Measurements from ENCODE around the gene FAM161A. TPM values are rescaled to one million over a fixed set of nuclear protein-coding genes. Genes with fewer than 3 reads are reported as not detected.
"Not testable (repeated sequence)": the region's sequence is repeated elsewhere in the genome, so short reads cannot be mapped to it uniquely, and the experiment has no call there.

Gene FAM161A
- total RNA-seq, 1 experiment from 2014 or later = 7.3 TPM

DNA sequence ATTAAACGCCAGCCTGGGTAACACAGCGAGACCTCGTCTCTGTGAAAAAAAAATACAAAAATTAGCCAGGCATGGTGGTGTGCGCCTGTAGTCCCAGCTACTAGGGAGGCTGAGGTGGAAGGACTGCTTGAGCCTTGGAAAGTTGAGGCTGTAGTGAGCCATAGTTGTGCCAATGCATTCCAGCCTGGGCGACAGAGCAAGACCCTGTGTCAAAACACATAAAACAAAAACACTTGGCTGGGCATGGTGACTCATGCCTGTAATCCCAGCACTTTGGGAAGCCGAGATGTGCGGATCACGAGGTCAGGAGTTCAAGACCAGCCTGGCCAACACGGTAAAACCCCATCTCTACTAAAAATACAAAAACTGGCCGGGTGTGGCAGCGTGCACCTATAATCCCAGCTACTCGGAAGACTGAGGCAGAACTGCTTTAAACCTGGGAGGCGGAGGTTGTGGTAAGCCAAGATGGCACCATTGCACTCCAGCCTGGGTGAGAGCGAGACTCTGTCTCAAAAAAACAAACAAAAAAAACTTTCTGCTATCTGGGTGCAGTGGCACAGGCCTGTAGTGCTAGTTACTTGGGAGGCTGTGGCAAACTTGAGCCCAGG, 12.7 kb upstream of the FAM161A start:
- RAD21 ChIA-PET (ENCODE audit: low non-redundant PET in 1 of 2, low total read pairs in 2 of 2, uncharacterized antibody in 2 of 2, unreplicated experiment in 2 of 2) = interaction anchor here in 1 of 2 experiments (0.7 kb wide), 1 partner anchor 562 kb away, joined by 3 read pairs; no protein-coding TSS in a partner anchor
- Histone ChIP-seq H3K36me3 (ENCODE audit: control insufficient read depth in 1 of 2, insufficient read depth in 2 of 2, low read length in 2 of 2) (peaks cover 26 to 36% of the 10 kb centered on the region in 2 experiments), H4K20me1 (ENCODE audit: insufficient read depth) (peaks cover 16% of the 10 kb centered on the region; the same call in 1 of the 2 replicates)
- H3K9ac ChIP-seq (ENCODE audit: low read length); POLR2A ChIA-PET; CTCF ChIA-PET; H3K27me3 ChIP-seq (ENCODE audit: insufficient read depth, low read length); H3K4me1 ChIP-seq (ENCODE audit: control insufficient read depth in 1 of 2, insufficient read depth in 2 of 2, low read length in 2 of 2); H3K9me3 ChIP-seq (ENCODE audit: control insufficient read depth in 1 of 2, insufficient read depth in 1 of 2, low read depth in 1 of 2, low read length in 2 of 2); DNase-seq (ENCODE audit: low read depth, low spot score); H3K4me3 ChIP-seq (replicated peaks in 1 of 2; ENCODE audit: low read depth in 1 of 2, low read length in 2 of 2); H3K79me2 ChIP-seq (ENCODE audit: insufficient read depth, low read length); H3K4me2 ChIP-seq (ENCODE audit: low read length); H3K9me2 ChIP-seq (ENCODE audit: insufficient read depth); BruUV-seq (replicated peaks); intact Hi-C loops (cut with micrococcal nuclease); H2AFZ ChIP-seq (ENCODE audit: low read depth, low read length, poor library complexity, severe bottlenecking); H3K27ac ChIP-seq (ENCODE audit: low read depth, low read length): not testable (repeated sequence)
- ATAC-seq = peak; percentile 37; the same call in 1 of the 2 replicates

DNA sequence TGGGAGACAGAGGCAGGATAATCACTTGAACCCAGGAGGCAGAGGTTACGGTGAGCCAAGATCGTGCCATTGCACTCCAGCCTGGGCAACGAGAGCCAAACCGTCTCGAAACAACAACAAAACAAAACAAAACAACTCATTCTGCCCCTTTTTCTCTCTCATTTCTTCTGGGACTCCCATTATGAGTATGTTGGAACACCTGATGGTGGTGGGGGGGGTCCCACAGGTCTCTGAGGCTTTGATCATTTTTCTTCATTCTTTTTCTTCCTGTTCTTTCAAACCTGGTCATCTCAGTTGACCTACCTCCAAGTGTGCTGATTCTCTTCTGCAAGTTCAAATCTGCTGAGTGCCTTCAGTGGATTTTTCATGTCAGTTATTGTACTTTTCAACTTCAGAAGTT, 8.2 kb upstream of the FAM161A start:
- POLR2A ChIA-PET = no interaction called here

More for the DNA sequence above, 8.2 kb upstream of the FAM161A start:
- TF ChIP-seq POLR2A (IDR thresholded peaks at IDR 0.05; ENCODE audit: borderline replicate concordance, extremely low read depth, insufficient read depth, insufficient read length) = no peak
- TF ChIP-seq ELF1 (IDR thresholded peaks at IDR 0.05; ENCODE audit: borderline replicate concordance, low read depth) = no peak
- TF ChIP-seq, protein P1, sequence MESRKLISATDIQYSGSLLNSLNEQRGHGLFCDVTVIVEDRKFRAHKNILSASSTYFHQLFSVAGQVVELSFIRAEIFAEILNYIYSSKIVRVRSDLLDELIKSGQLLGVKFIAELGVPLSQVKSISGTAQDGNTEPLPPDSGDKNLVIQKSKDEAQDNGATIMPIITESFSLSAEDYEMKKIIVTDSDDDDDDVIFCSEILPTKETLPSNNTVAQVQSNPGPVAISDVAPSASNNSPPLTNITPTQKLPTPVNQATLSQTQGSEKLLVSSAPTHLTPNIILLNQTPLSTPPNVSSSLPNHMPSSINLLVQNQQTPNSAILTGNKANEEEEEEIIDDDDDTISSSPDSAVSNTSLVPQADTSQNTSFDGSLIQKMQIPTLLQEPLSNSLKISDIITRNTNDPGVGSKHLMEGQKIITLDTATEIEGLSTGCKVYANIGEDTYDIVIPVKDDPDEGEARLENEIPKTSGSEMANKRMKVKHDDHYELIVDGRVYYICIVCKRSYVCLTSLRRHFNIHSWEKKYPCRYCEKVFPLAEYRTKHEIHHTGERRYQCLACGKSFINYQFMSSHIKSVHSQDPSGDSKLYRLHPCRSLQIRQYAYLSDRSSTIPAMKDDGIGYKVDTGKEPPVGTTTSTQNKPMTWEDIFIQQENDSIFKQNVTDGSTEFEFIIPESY (IDR thresholded peaks at IDR 0.05; ENCODE audit: extremely low read depth, insufficient replicate concordance, low read length) = no peak
- no peak for TF ChIP-seq SP1 (IDR thresholded peaks at IDR 0.05; ENCODE audit: low read depth)
- no peak for TF ChIP-seq EGR1 (IDR thresholded peaks at IDR 0.05; ENCODE audit: low read depth)
- no peak for TF ChIP-seq EZH2 (IDR thresholded peaks at IDR 0.05)
- no peak for TF ChIP-seq ZFX (IDR thresholded peaks at IDR 0.05)
- no peak for TF ChIP-seq SRF (IDR thresholded peaks at IDR 0.05; ENCODE audit: low read depth)
- no peak for TF ChIP-seq EZH2phosphoT487 (IDR thresholded peaks at IDR 0.05; ENCODE audit: borderline replicate concordance)
- TF ChIP-seq, protein P2, sequence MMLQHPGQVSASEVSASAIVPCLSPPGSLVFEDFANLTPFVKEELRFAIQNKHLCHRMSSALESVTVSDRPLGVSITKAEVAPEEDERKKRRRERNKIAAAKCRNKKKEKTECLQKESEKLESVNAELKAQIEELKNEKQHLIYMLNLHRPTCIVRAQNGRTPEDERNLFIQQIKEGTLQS (IDR thresholded peaks at IDR 0.05) = no peak
- TF ChIP-seq ZNF274 (IDR thresholded peaks at IDR 0.05; ENCODE audit: low read depth, low read length) = no peak
- no peak for TF ChIP-seq CBX3 (IDR thresholded peaks at IDR 0.05; ENCODE audit: low read depth)
- TF ChIP-seq POLR2AphosphoS5 (IDR thresholded peaks at IDR 0.05; ENCODE audit: low read depth, low read length) = no peak
- TF ChIP-seq TCF7L2 (IDR thresholded peaks at IDR 0.05; ENCODE audit: borderline replicate concordance, extremely low read depth, insufficient read depth, insufficient read length) = no peak
- TF ChIP-seq RAD21 (IDR thresholded peaks at IDR 0.05; ENCODE audit: low read depth) = no peak
- ChIA-PET CTCF (no interaction called here), RAD21 (ENCODE audit: low non-redundant PET in 1 of 2, low total read pairs in 2 of 2, uncharacterized antibody in 2 of 2, unreplicated experiment in 2 of 2) (interaction anchor here in 1 of 2 experiments (0.7 kb wide), 1 partner anchor 36 kb away, joined by 3 read pairs; no protein-coding TSS in a partner anchor)
- Histone ChIP-seq H3K9ac (ENCODE audit: low read length) (no peak overlapping the region), H3K4me2 (ENCODE audit: low read length) (no peak overlapping the region), H2AFZ (ENCODE audit: low read depth, low read length, poor library complexity, severe bottlenecking) (no peak overlapping the region), H4K20me1 (ENCODE audit: insufficient read depth) (peaks cover 2% of the 10 kb centered on the region; the same call in 1 of the 2 replicates), H3K27me3 (ENCODE audit: insufficient read depth, low read length) (no peaks in the 10 kb centered on the region), H3K9me3 (ENCODE audit: control insufficient read depth in 1 of 2, insufficient read depth in 1 of 2, low read depth in 1 of 2, low read length in 2 of 2) (no peaks in the 10 kb centered on the region), H3K4me3 (replicated peaks in 1 of 2; ENCODE audit: low read depth in 1 of 2, low read length in 2 of 2) (no peak overlapping the region), H3K36me3 (ENCODE audit: control insufficient read depth in 1 of 2, insufficient read depth in 2 of 2, low read length in 2 of 2) (peaks cover 0 to 3% of the 10 kb centered on the region in 2 experiments; a peak in 2 of 4 replicates), H3K4me1 (ENCODE audit: control insufficient read depth in 1 of 2, insufficient read depth in 2 of 2, low read length in 2 of 2) (no peaks in the 10 kb centered on the region), H3K27ac (ENCODE audit: low read depth, low read length) (no peak overlapping the region), H3K9me2 (ENCODE audit: insufficient read depth) (no peaks in the 10 kb centered on the region), H3K79me2 (ENCODE audit: insufficient read depth, low read length) (no peaks in the 10 kb centered on the region)
- ATAC-seq (no peak), DNase-seq (ENCODE audit: low read depth, low spot score) (no peak)
- BruUV-seq (replicated peaks) = no TSS peak
- intact Hi-C loops (cut with micrococcal nuclease) = no loop called here
